Colonic mucosa (tissue), 4 donors: ENCODE results near the gene NINJ1. TPM values are rescaled to one million over a fixed set of nuclear protein-coding genes. Genes with fewer than 3 reads are reported as not detected.

Experiments used
- DNase-seq: peaks from one replicate; pipeline ENCODE4 v3.0.0-alpha.2; 2020
- H3K27ac ChIP-seq: fragments of 200-600 bp; one replicate; pipeline ENCODE4 v1.8.0; 2021
- H3K27me3 ChIP-seq: fragments of 200-600 bp; one replicate; pipeline ENCODE4 v1.8.0; 2021
- H3K36me3 ChIP-seq: fragments of 200-600 bp; one replicate; pipeline ENCODE4 v1.8.0; 2021
- H3K4me1 ChIP-seq: fragments of 200-600 bp; one replicate; pipeline ENCODE4 v1.8.0; 2021; ENCODE audit warnings: mild to moderate bottlenecking
- H3K4me3 ChIP-seq: fragments of 200-600 bp; one replicate; pipeline ENCODE4 v1.8.0; 2021
- H3K9ac ChIP-seq, 2 donors: one replicate each; pipeline ENCODE4 v1.7.0; 2013; ENCODE audit warnings: control low read depth in 2 of 2, low read depth in 2 of 2, low read length in 2 of 2
- H3K9me3 ChIP-seq: fragments of 200-600 bp; one replicate; pipeline ENCODE4 v1.8.0; 2021
- CTCF ChIP-seq: fragments of 200-600 bp; IDR thresholded peaks from one replicate; pipeline ENCODE4 v1.8.0; 2022; ENCODE audit warnings: antibody characterized with exemption, mild to moderate bottlenecking
- intact Hi-C: fragments of 100-400 bp; cut with DNase I; formaldehyde crosslinking; loops from one replicate; pipeline ENCODE4 v1.14.1; 2022
- total RNA-seq, 2 donors: library from RNA; stranded (reverse); fragmentation: NEBNext Ultra II Directional in 1 of 2; extraction: Animal tissue kit (Norgen Biotek cat#: 25700) in 1 of 2; gene quantifications; one replicate each; pipeline ENCODE4 v1.2.1, GENCODE V29; 2021
- donor health status: healthy.
- donor health status: DM: no; HTN: no; CAD: no.
- donor health status: DM: no; HTN: no; CAD: no.

The NINJ1 gene
- total RNA-seq, 2 donors from 2014 or later = 24.5 to 29.4 TPM

DNA sequence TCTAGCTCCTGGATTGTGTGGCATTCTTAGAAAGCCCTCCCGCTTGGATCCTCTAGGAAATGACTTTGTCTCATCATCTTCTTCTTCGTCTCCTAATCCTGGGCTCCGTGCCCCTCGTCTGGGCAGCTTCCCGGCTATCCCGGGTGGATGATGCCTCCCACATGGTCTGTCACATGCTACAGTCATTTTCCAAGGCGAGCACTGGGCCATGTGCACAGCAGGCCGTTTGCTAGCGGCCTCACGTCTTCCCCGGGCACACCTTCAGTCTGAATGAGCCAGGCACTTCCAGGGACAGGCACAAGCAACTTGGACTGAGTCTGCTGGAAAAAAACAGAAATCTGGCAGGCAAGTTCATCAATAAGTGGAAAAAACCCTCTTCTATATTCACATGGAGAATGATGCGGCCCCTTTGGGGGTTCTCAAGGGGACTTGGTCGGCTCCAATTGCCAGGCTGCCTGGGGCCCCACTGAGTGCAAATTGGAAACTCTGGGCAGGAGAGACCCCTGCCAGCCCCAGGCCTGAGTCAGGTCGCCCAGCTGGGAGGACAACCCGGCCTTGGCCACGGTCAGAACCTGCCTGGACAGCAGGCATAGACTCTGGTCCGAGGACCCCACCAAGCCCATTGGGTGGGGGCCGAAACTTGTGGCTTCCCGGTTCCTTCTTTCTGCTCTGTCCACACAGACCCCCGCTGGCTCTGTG is 38.8 kb upstream of the NINJ1 start:
- Histone ChIP-seq H3K4me1 (peaks cover 4% of the 10 kb centered on the region), H3K9ac (no peak overlapping the region), H3K4me3 (no peak overlapping the region), H3K27ac (no peak overlapping the region), H3K27me3 (no peaks in the 10 kb centered on the region), H3K36me3 (no peaks in the 10 kb centered on the region), H3K9me3 (no peaks in the 10 kb centered on the region)
- intact Hi-C loops = no loop called here
- no peak for TF ChIP-seq CTCF
- no peak for DNase-seq

- no peaks in the 10 kb centered on the region for H3K27me3 ChIP-seq
- no peak for TF ChIP-seq CTCF
- no peak for DNase-seq
- no peak overlapping the region for H3K27ac ChIP-seq
- no peaks in the 10 kb centered on the region for H3K36me3 ChIP-seq
- H3K4me1 ChIP-seq = peaks cover 11% of the 10 kb centered on the region
- no peaks in the 10 kb centered on the region for H3K9me3 ChIP-seq
- intact Hi-C loops = no loop called here
- no peak overlapping the region for H3K9ac ChIP-seq
- H3K4me3 ChIP-seq = no peak overlapping the region
Observed at GRCh38 chr9:93171261-93171990, 37.4 kb upstream of the NINJ1 start.

- intact Hi-C loops = no loop called here
- H3K36me3 ChIP-seq = no peaks in the 10 kb centered on the region
Observed at GRCh38 chr9:93170571-93170970, 36.5 kb upstream of the NINJ1 start.

GRCh38 chr9:93169444-93169843 is 35.4 kb upstream of the NINJ1 start:
- H3K4me3 ChIP-seq = no peak overlapping the region
- no peaks in the 10 kb centered on the region for H3K36me3 ChIP-seq
- no peak for TF ChIP-seq CTCF
- H3K4me1 ChIP-seq = peaks cover 11% of the 10 kb centered on the region
- intact Hi-C loops = loop anchor here (10.0 kb wide), 1 partner anchor 385 kb away; no protein-coding TSS in a partner anchor
- H3K27me3 ChIP-seq = no peaks in the 10 kb centered on the region
- H3K27ac ChIP-seq = no peak overlapping the region
- no peak overlapping the region for H3K9ac ChIP-seq
- no peak for DNase-seq
- H3K9me3 ChIP-seq = no peaks in the 10 kb centered on the region

More at GRCh38 chr9:93170571-93170970, 36.5 kb upstream of the NINJ1 start:
- Histone ChIP-seq H3K4me3 (no peak overlapping the region), H3K4me1 (peaks cover 11% of the 10 kb centered on the region), H3K27me3 (no peaks in the 10 kb centered on the region), H3K9ac (no peak overlapping the region), H3K9me3 (no peaks in the 10 kb centered on the region), H3K27ac (no peak overlapping the region)
- no peak for DNase-seq
- TF ChIP-seq CTCF = no peak

GRCh38 chr9:93168581-93168980 is 34.5 kb upstream of the NINJ1 start:
- TF ChIP-seq CTCF = no peak
- peaks cover 8% of the 10 kb centered on the region for H3K4me1 ChIP-seq
- no peak for DNase-seq
- H3K4me3 ChIP-seq = no peak overlapping the region
- H3K9me3 ChIP-seq = no peaks in the 10 kb centered on the region
- no peak overlapping the region for H3K9ac ChIP-seq
- intact Hi-C loops = loop anchor here (10.0 kb wide), 1 partner anchor 386 kb away; no protein-coding TSS in a partner anchor
- H3K27ac ChIP-seq = no peak overlapping the region
- no peaks in the 10 kb centered on the region for H3K27me3 ChIP-seq
- H3K36me3 ChIP-seq = no peaks in the 10 kb centered on the region
